Heart left ventricle (tissue), 13 donors: Measurements from ENCODE around the gene TMPRSS11B.

Experiments used
- CTCF ChIP-seq, 12 donors: fragments of 200-600 bp; sonication (generic) in 4 of 12; IDR thresholded peaks; one replicate each; pipeline versions ENCODE4 v1.5.0 to v1.8.0; 2018 to 2022; ENCODE audit warnings: antibody characterized with exemption in 12 of 12, mild to moderate bottlenecking in 5 of 12
- POLR2A ChIP-seq, 2 donors: fragments of 450-650 bp; IDR thresholded peaks; one replicate each; pipeline ENCODE4 v1.6.1; 2017; ENCODE audit warnings: antibody characterized with exemption in 2 of 2, mild to moderate bottlenecking in 2 of 2, moderate library complexity in 2 of 2
- donor health status: ischemic (EF 13 %, LVEDD 7.1; RV severe dilation, severe dysfunction).
- donor health status: DM: no; HTN: yes; CAD: no.
- donor health status: DM: no; HTN: no; CAD: no.
- donor health status: ischemic (EF 25% LVEDD 6.9; RV normal size, moderate dysfunction).
- donor health status: ischemic (EF 25% LVEDD 5.7; RV mildly dilated, moderate dysfunction).
- donor health status: ischemic (EF 35%, LVEDD 5.7; RV mildly dilated, moderate dysfunction).
- donor health status: nonischemic (EF 11% LVEDD 7.7; RV severe dilation, severe dysfunction).
- donor health status: DM: yes; HTN: yes; CAD: no.
- donor health status: PGD.
- donor health status: ischemic (EF 29% LVEDD 5.4; RV normal size, mild dysfunction).
- donor health status: nonischemic (EF 23%, LVEDD 6.1; RV moderate dilation, normal function).

DNA sequence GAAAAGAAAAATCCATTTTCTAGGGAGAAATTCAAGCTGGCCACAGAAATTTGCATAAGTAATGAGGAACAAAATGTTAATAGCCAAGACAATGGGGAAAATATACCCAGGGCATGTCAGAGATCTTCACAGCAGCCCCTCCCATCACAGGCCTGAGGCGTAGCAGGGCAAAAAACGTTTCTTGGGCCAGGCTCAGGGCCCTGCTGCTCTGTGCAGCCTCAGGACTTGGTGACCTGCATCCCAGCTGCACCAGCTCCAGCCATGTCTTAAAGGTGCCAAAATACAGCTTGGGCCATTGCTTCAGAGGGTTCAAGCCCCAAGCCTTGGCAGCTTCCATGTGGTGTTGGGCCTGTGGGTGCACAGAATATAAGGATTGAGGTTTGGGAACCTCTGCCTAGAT is 32.1 kb upstream of the TMPRSS11B start:
- TF ChIP-seq POLR2A (IDR thresholded peaks at IDR 0.05) (no peak), CTCF (IDR thresholded peaks at IDR 0.05) (no peak)
